Fibroblast of lung (primary cell): Measurements from ENCODE around the gene ATP8A2. TPM values are rescaled to one million over a fixed set of nuclear protein-coding genes. Genes with fewer than 3 reads are reported as not detected.

Experiments
- DNase-seq, 2 donors: peaks; one replicate each; pipeline versions ENCODE4 v3.0.0 to v3.0.0-alpha.2; 2010; ENCODE audit warnings: low read depth in 2 of 2
- H2AFZ ChIP-seq: 2 replicates; pipeline ENCODE4 v1.5.1; 2012; ENCODE audit warnings: low read length, control low read depth, inconsistent platforms
- H3K27ac ChIP-seq: 2 replicates; pipeline ENCODE4 v1.5.1; 2011; ENCODE audit warnings: low read length, control low read depth; ENCODE audit not compliant: insufficient read depth
- H3K27me3 ChIP-seq: 2 replicates; pipeline ENCODE4 v1.5.1; 2011; ENCODE audit warnings: mild to moderate bottlenecking, low read length; ENCODE audit not compliant: control insufficient read depth, insufficient read depth
- H3K36me3 ChIP-seq: 2 replicates; pipeline ENCODE4 v1.5.1; 2011; ENCODE audit warnings: low read length; ENCODE audit not compliant: control insufficient read depth, insufficient read depth
- H3K4me1 ChIP-seq: 2 replicates; pipeline ENCODE4 v1.5.1; 2011; ENCODE audit warnings: low read length; ENCODE audit not compliant: control insufficient read depth, insufficient read depth; ENCODE audit errors: extremely low read depth
- H3K4me2 ChIP-seq: 2 replicates; pipeline ENCODE4 v1.5.1; 2011; ENCODE audit warnings: low read length, control low read depth; ENCODE audit not compliant: insufficient read depth; ENCODE audit errors: extremely low read depth
- H3K4me3 ChIP-seq, 4 experiments: fragments of 200-600 bp in 1 of 4; sonication (generic) in 1 of 4; replicated peaks in 1 of 4; 2 replicates each; pipeline ENCODE4 v1.5.1; 2011 to 2016; ENCODE audit warnings: low read length in 4 of 4, low read depth in 3 of 4, mild to moderate bottlenecking in 3 of 4, control low read depth in 2 of 4, inconsistent platforms in 1 of 4, mixed read lengths in 1 of 4; ENCODE audit not compliant: insufficient read depth in 1 of 4; ENCODE audit errors: control extremely low read depth in 1 of 4
- H3K79me2 ChIP-seq: 2 replicates; pipeline ENCODE4 v1.5.1; 2012; ENCODE audit warnings: mild to moderate bottlenecking, low read length, inconsistent platforms; ENCODE audit not compliant: control insufficient read depth, insufficient read depth
- H3K9ac ChIP-seq: 2 replicates; pipeline ENCODE4 v1.5.1; 2011; ENCODE audit warnings: mild to moderate bottlenecking, low read length, control low read depth; ENCODE audit not compliant: insufficient read depth
- H3K9me3 ChIP-seq: 2 replicates; pipeline ENCODE4 v1.5.1; 2012; ENCODE audit warnings: low read depth, low read length; ENCODE audit not compliant: control insufficient read depth, insufficient read depth
- H4K20me1 ChIP-seq: 2 replicates; pipeline ENCODE4 v1.5.1; 2011; ENCODE audit warnings: low read length; ENCODE audit not compliant: control insufficient read depth, insufficient read depth; ENCODE audit errors: extremely low read depth
- CTCF ChIP-seq, 2 donors: IDR thresholded peaks in 1 of 2; conservative IDR thresholded peaks in 1 of 2; 1 replicate in 1 of 2; 2 replicates in 1 of 2; pipeline ENCODE4 v1.5.1; 2011 to 2012; ENCODE audit warnings: low read length in 2 of 2, control low read depth in 1 of 2, inconsistent platforms in 1 of 2, low read depth in 1 of 2, mild to moderate bottlenecking in 1 of 2
- EZH2 ChIP-seq: IDR thresholded peaks from 2 replicates; pipeline ENCODE4 v1.5.1; 2012; ENCODE audit warnings: low read length, control low read depth, mild to moderate bottlenecking; ENCODE audit errors: missing control alignments
- polyA plus RNA-seq, 2 donors: library from polyadenylated mRNA; depleted of rRNA in 1 of 2; stranded (reverse) in 1 of 2; unstranded in 1 of 2; fragments of >200 nt; gene quantifications; 2 replicates each; pipeline ENCODE4 v1.2.1, GENCODE V29; 2011 to 2012; ENCODE audit warnings: missing spikeins in 1 of 2
- total RNA-seq: library from RNA; depleted of rRNA; stranded (reverse); fragments of >200 nt; gene quantifications from 2 replicates; pipeline ENCODE4 v1.2.1, GENCODE V29; 2014

The ATP8A2 gene
- total and polyA plus RNA-seq, 2 donors (not counting 1 experiment from before 2014, with no cell fraction given): under 0.01 to 0.01 TPM

- TF ChIP-seq EZH2 (no peak), CTCF (conservative IDR thresholded peaks at IDR 0.05 in 1 of 2, IDR thresholded peaks at IDR 0.05 in 1 of 2; ENCODE audit: low read depth in 1 of 2, low read length in 2 of 2) (no peak)
- H3K27ac ChIP-seq: no peak overlapping the region
- H3K79me2 ChIP-seq: no peaks in the 10 kb centered on the region
- no peaks in the 10 kb centered on the region for H3K9me3 ChIP-seq
- no peak overlapping the region for H2AFZ ChIP-seq
- DNase-seq: no peak
- H3K27me3 ChIP-seq: no peaks in the 10 kb centered on the region
- no peaks in the 10 kb centered on the region for H3K4me1 ChIP-seq
- no peaks in the 10 kb centered on the region for H3K36me3 ChIP-seq
- no peaks in the 10 kb centered on the region for H4K20me1 ChIP-seq
- no peak overlapping the region for H3K4me2 ChIP-seq
- no peak overlapping the region for H3K4me3 ChIP-seq
- H3K9ac ChIP-seq: no peak overlapping the region
Observed at GRCh38 chr13:25579221-25579620, 207.4 kb downstream of the ATP8A2 start.

GRCh38 chr13:25581351-25581750, 209.6 kb downstream of the ATP8A2 start:
- no peaks in the 10 kb centered on the region for H3K27me3 ChIP-seq
- no peak overlapping the region for H3K4me2 ChIP-seq
- TF ChIP-seq CTCF (conservative IDR thresholded peaks at IDR 0.05 in 1 of 2, IDR thresholded peaks at IDR 0.05 in 1 of 2; ENCODE audit: low read depth in 1 of 2, low read length in 2 of 2): no peak
- no peak for TF ChIP-seq EZH2
- H3K4me1 ChIP-seq: no peaks in the 10 kb centered on the region
- DNase-seq: no peak
- H2AFZ ChIP-seq: no peak overlapping the region
- no peaks in the 10 kb centered on the region for H4K20me1 ChIP-seq
- no peak overlapping the region for H3K9ac ChIP-seq
- no peak overlapping the region for H3K27ac ChIP-seq
- H3K36me3 ChIP-seq: no peaks in the 10 kb centered on the region
- no peaks in the 10 kb centered on the region for H3K79me2 ChIP-seq
- no peak overlapping the region for H3K4me3 ChIP-seq
- H3K9me3 ChIP-seq: no peaks in the 10 kb centered on the region

- Histone ChIP-seq H3K27ac (no peak overlapping the region), H3K27me3 (no peaks in the 10 kb centered on the region), H3K4me3 (no peak overlapping the region), H3K79me2 (no peaks in the 10 kb centered on the region), H4K20me1 (no peaks in the 10 kb centered on the region), H3K4me1 (no peaks in the 10 kb centered on the region), H3K9ac (no peak overlapping the region), H2AFZ (no peak overlapping the region), H3K4me2 (no peak overlapping the region), H3K36me3 (no peaks in the 10 kb centered on the region), H3K9me3 (no peaks in the 10 kb centered on the region)
- no peak for DNase-seq
- TF ChIP-seq CTCF (conservative IDR thresholded peaks at IDR 0.05 in 1 of 2, IDR thresholded peaks at IDR 0.05 in 1 of 2; ENCODE audit: low read depth in 1 of 2, low read length in 2 of 2) (no peak), EZH2 (no peak)
Observed at GRCh38 chr13:25584087-25584486, 212.3 kb downstream of the ATP8A2 start.
